Neural progenitor cell (in vitro differentiated cells): ENCODE data around the gene RSPH4A. TPM values are rescaled to one million over a fixed set of nuclear protein-coding genes. Genes with fewer than 3 reads are reported as not detected.

Experiments
- DNase-seq: peaks from one replicate; pipeline ENCODE4 v3.0.0-alpha.2; 2016; ENCODE audit warnings: low spot score
- H2AFZ ChIP-seq: fragments of 200-600 bp; sonication (generic); replicated peaks from 2 replicates; pipeline ENCODE4 v1.6.1; 2016; ENCODE audit warnings: antibody characterized with exemption
- H3F3A ChIP-seq: fragments of 200-600 bp; sonication (generic); 2 replicates; pipeline ENCODE4 v1.6.1; 2016; ENCODE audit warnings: antibody characterized with exemption, low read depth
- H3K27ac ChIP-seq: fragments of 200-600 bp; sonication (generic); 2 replicates; pipeline ENCODE4 v1.5.1; 2016; ENCODE audit warnings: mild to moderate bottlenecking
- H3K27me3 ChIP-seq: fragments of 200-600 bp; sonication (generic); 2 replicates; pipeline ENCODE4 v1.6.1; 2016; ENCODE audit warnings: mild to moderate bottlenecking, moderate library complexity
- H3K36me3 ChIP-seq: fragments of 200-600 bp; sonication (generic); 2 replicates; pipeline ENCODE4 v1.5.1; 2016
- H3K4me1 ChIP-seq: fragments of 200-600 bp; sonication (generic); 2 replicates; pipeline ENCODE4 v1.6.1; 2016; ENCODE audit warnings: mixed run types
- H3K4me2 ChIP-seq: fragments of 200-600 bp; sonication (generic); 2 replicates; pipeline ENCODE4 v1.6.1; 2016
- H3K4me3 ChIP-seq: fragments of 200-600 bp; sonication (generic); 2 replicates; pipeline ENCODE4 v1.5.1; 2016
- H3K79me2 ChIP-seq: fragments of 200-600 bp; sonication (generic); 2 replicates; pipeline ENCODE4 v1.6.1; 2016; ENCODE audit warnings: low read depth
- H3K9ac ChIP-seq: fragments of 200-600 bp; sonication (generic); 2 replicates; pipeline ENCODE4 v1.6.1; 2016
- H3K9me3 ChIP-seq: fragments of 200-600 bp; sonication (generic); 2 replicates; pipeline ENCODE4 v1.5.1; 2016; ENCODE audit warnings: low read depth
- H4K20me1 ChIP-seq: fragments of 200-600 bp; sonication (generic); 2 replicates; pipeline ENCODE4 v1.6.1; 2016; ENCODE audit warnings: low read depth
- H3K27ac Mint-ChIP-seq: 3 replicates; pipeline ENCODE4 v1.8.0; 2021; ENCODE audit warnings: mixed read lengths
- H3K27me3 Mint-ChIP-seq: 2 replicates; pipeline ENCODE4 v1.8.0; 2022; ENCODE audit warnings: low read depth, mild to moderate bottlenecking, inconsistent platforms, moderate library complexity, mixed read lengths; ENCODE audit not compliant: insufficient read depth
- H3K36me3 Mint-ChIP-seq: 3 replicates; pipeline ENCODE4 v1.8.0; 2021; ENCODE audit warnings: mixed read lengths
- H3K4me1 Mint-ChIP-seq: 3 replicates; pipeline ENCODE4 v1.8.0; 2021; ENCODE audit warnings: mixed read lengths
- H3K4me3 Mint-ChIP-seq: 3 replicates; pipeline ENCODE4 v1.8.0; 2021; ENCODE audit warnings: mild to moderate bottlenecking, moderate library complexity, mixed read lengths
- H3K9me3 Mint-ChIP-seq: 3 replicates; pipeline ENCODE4 v1.8.0; 2020; ENCODE audit warnings: mixed read lengths
- EZH2 ChIP-seq: fragments of 200-600 bp; sonication (generic); IDR thresholded peaks from 2 replicates; pipeline ENCODE4 v1.6.1; 2017; ENCODE audit warnings: antibody characterized with exemption, mild to moderate bottlenecking, moderate library complexity
- EZH2phosphoT487 ChIP-seq: fragments of 200-600 bp; sonication (generic); IDR thresholded peaks from 2 replicates; pipeline ENCODE4 v1.6.1; 2017; ENCODE audit warnings: antibody characterized with exemption
- total RNA-seq: library from RNA; depleted of rRNA; stranded (reverse); fragments of >200 nt; gene quantifications from 2 replicates; pipeline ENCODE4 v1.2.3, GENCODE V29; 2015; ENCODE audit warnings: low replicate concordance
- TF ChIP-seq, protein P1 (sequence below): fragments of 200-600 bp; sonication (generic); IDR thresholded peaks from 2 replicates; pipeline ENCODE4 v1.5.1; 2017; ENCODE audit warnings: antibody characterized with exemption, mild to moderate bottlenecking

The RSPH4A gene
- total RNA-seq, 1 donor from 2014 or later = 0.69 TPM

DNA sequence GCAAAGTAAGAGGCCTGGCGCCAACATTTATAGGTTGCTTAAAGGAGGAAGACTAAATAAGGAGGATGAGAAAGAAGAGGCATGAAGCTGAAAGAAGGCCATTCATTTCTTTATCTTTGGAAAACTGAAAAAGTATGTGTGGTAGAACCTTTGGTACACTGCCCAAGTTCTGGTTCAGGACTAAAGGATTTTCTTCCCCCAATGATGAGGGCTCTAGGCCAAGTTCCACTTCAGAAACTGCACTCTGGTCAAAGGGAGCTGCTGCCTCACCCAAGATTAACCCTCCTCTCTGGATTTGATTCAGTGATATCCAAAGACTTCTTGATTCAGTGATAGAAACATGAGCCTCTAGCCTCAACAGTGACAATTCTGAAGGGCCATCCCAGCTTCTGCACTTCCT, 59.7 kb downstream of the RSPH4A start:
- H3K4me3 Mint-ChIP-seq = no peak overlapping the region
- Histone ChIP-seq H3F3A (peaks cover 11% of the 10 kb centered on the region), H4K20me1 (no peaks in the 10 kb centered on the region), H3K4me1 (no peaks in the 10 kb centered on the region), H3K27me3 (no peaks in the 10 kb centered on the region), H3K9me3 (no peaks in the 10 kb centered on the region), H3K9ac (no peak overlapping the region), H3K36me3 (no peaks in the 10 kb centered on the region), H3K79me2 (no peaks in the 10 kb centered on the region), H3K4me3 (no peak overlapping the region), H3K4me2 (no peak overlapping the region), H3K27ac (no peak overlapping the region), H2AFZ (no peak overlapping the region)
- DNase-seq = no peak
- no peak for TF ChIP-seq EZH2
- no peak for TF ChIP-seq EZH2phosphoT487
- TF ChIP-seq, protein P1, sequence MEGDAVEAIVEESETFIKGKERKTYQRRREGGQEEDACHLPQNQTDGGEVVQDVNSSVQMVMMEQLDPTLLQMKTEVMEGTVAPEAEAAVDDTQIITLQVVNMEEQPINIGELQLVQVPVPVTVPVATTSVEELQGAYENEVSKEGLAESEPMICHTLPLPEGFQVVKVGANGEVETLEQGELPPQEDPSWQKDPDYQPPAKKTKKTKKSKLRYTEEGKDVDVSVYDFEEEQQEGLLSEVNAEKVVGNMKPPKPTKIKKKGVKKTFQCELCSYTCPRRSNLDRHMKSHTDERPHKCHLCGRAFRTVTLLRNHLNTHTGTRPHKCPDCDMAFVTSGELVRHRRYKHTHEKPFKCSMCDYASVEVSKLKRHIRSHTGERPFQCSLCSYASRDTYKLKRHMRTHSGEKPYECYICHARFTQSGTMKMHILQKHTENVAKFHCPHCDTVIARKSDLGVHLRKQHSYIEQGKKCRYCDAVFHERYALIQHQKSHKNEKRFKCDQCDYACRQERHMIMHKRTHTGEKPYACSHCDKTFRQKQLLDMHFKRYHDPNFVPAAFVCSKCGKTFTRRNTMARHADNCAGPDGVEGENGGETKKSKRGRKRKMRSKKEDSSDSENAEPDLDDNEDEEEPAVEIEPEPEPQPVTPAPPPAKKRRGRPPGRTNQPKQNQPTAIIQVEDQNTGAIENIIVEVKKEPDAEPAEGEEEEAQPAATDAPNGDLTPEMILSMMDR = no peak
- H3K27me3 Mint-ChIP-seq = peaks cover 6% of the 10 kb centered on the region
- H3K9me3 Mint-ChIP-seq = no peaks in the 10 kb centered on the region
- H3K36me3 Mint-ChIP-seq = no peaks in the 10 kb centered on the region
- H3K27ac Mint-ChIP-seq = no peak overlapping the region
- peaks cover 3% of the 10 kb centered on the region for H3K4me1 Mint-ChIP-seq

DNA sequence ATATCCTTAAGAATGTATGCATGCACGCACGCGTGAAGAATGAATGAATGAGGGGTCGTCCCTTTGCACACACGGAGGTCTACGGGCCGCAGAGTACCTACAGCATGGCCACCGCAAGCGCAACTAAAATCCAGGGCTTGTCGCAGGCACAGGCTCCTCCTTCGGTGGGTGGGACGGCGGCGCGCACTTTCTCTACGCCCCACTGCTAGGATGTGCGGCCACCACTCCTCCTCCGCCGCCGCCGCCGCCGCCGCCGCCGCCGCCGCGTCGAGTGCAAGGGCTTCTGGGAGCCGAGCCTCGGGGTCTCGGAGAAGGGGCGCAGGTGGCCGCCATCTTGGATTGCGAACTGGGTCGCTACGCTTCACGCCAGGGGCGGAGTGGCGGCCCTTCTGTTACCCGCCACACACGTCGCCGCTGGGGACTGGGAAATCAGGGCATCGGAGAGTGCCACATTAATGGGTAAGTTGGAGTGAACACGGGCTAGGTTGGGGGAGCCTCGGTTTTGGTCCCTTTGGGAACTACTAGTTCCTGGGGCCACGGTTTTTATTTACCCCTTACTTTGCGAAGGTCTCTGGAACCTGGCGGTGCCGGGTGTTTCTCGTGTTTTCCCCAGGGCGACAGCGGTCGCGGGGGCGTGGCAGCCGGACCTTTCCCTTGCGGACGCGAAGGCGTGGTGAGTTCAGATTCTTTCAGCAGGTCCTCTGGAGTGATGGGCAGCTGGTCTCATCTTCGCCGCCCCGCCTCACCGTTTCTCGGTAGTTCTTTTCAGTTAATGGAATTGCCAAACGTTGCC, 64.8 kb downstream of the RSPH4A start, which contains the start of gene KPNA5:
Gene KPNA5 (plus strand): TSS at position 332 of the 793 bp plus-strand sequence. CDS start 124 bp downstream, at position 456.
- Histone ChIP-seq H3K79me2 (peaks cover 45% of the 10 kb centered on the region), H3K4me1 (peaks cover 10% of the 10 kb centered on the region), H3K36me3 (no peaks in the 10 kb centered on the region), H3K4me3 (peak within 1 kb of the TSS; percentile 93), H4K20me1 (peaks cover 9% of the 10 kb centered on the region), H3K9ac (peak within 1 kb of the TSS; percentile 51), H3K9me3 (no peaks in the 10 kb centered on the region), H3K4me2 (peak within 1 kb of the TSS; percentile 93), H2AFZ (peak within 1 kb of the TSS; percentile 87), H3K27me3 (no peaks in the 10 kb centered on the region), H3K27ac (peak within 1 kb of the TSS; percentile 96), H3F3A (peaks cover 20% of the 10 kb centered on the region)
- H3K4me1 Mint-ChIP-seq = peaks cover 13% of the 10 kb centered on the region
- peak within 1 kb of the TSS; percentile 98 for H3K27ac Mint-ChIP-seq
- TF ChIP-seq, protein P1 = no peak
- TF ChIP-seq EZH2 (no peak), EZH2phosphoT487 (no peak)
- H3K9me3 Mint-ChIP-seq = no peaks in the 10 kb centered on the region
- H3K27me3 Mint-ChIP-seq = peaks cover 2% of the 10 kb centered on the region
- peak within 1 kb of the TSS; percentile 98 for H3K4me3 Mint-ChIP-seq
- peak; percentile 97 for DNase-seq
- peaks cover 14% of the 10 kb centered on the region for H3K36me3 Mint-ChIP-seq

DNA sequence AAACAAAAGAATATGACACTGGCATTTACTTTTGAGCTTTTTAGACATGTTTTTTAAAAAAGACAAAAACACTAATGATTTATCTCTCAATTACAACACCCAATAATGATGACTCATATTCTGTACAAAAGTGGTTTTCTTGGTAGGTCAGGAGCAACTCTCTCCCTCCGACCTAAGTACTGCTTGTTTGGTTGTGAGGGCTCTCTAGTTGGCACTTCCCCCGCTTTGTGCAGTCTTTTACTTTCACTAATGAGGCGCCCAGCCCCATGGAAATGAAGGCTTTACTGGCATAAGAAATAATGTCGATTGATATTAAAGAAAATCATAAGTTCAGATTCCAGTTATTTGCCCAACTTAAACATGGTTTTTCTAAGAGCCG, 66.0 kb downstream of the RSPH4A start:
- H4K20me1 ChIP-seq = peaks cover 21% of the 10 kb centered on the region
- peaks cover 16% of the 10 kb centered on the region for H3K4me1 Mint-ChIP-seq
- H3K4me2 ChIP-seq = peak overlapping the region; percentile 93
- peak overlapping the region; percentile 68 for H2AFZ ChIP-seq
- H3K4me3 ChIP-seq = peak overlapping the region; percentile 93
- H3K9me3 Mint-ChIP-seq = no peaks in the 10 kb centered on the region
- H3F3A ChIP-seq = peaks cover 20% of the 10 kb centered on the region
- no peaks in the 10 kb centered on the region for H3K9me3 ChIP-seq
- peaks cover 58% of the 10 kb centered on the region for H3K79me2 ChIP-seq
- TF ChIP-seq, protein P1 = no peak
- TF ChIP-seq EZH2phosphoT487 = no peak
- no peak for TF ChIP-seq EZH2
- H3K27me3 ChIP-seq = no peaks in the 10 kb centered on the region
- H3K27ac Mint-ChIP-seq = peak overlapping the region; percentile 65
- peaks cover 20% of the 10 kb centered on the region for H3K4me1 ChIP-seq
- no peak overlapping the region for H3K27ac ChIP-seq
- peaks cover 2% of the 10 kb centered on the region for H3K27me3 Mint-ChIP-seq
- H3K4me3 Mint-ChIP-seq = peak overlapping the region; percentile 98
- no peaks in the 10 kb centered on the region for H3K36me3 ChIP-seq
- peak; percentile 19 for DNase-seq
- peaks cover 16% of the 10 kb centered on the region for H3K36me3 Mint-ChIP-seq
- H3K9ac ChIP-seq = peak overlapping the region; percentile 15

Other genes with a start within 250 kb of the RSPH4A start
- gene DSE, start 245.5 kb upstream of the RSPH4A start, total RNA-seq = 30.0 and 43.7 TPM in 2 replicates
- 1.3 TPM in 1 of 2 replicates, not detected in the other for gene CALHM6, start 155.1 kb upstream of the RSPH4A start, total RNA-seq
- gene CALHM5, start 104.8 kb upstream of the RSPH4A start, total RNA-seq = 0.07 and 0.09 TPM in 2 replicates
- gene TRAPPC3L, start 70.8 kb upstream of the RSPH4A start, total RNA-seq = not detected in 2 replicates
- not detected in 2 replicates for gene CALHM4, start 62.7 kb upstream of the RSPH4A start, total RNA-seq
- gene RWDD1, start 45.0 kb upstream of the RSPH4A start, total RNA-seq = 28.0 and 43.2 TPM in 2 replicates
- gene ZUP1, start 52.3 kb downstream of the RSPH4A start, total RNA-seq = 25.3 and 42.1 TPM in 2 replicates
- 26.0 and 39.9 TPM in 2 replicates for gene KPNA5, start 64.7 kb downstream of the RSPH4A start, total RNA-seq
- 0.28 TPM in 1 of 2 replicates, not detected in the other for gene FAM162B, start 149.2 kb downstream of the RSPH4A start, total RNA-seq
- 0.06 TPM in 1 of 2 replicates, not detected in the other for gene GPRC6A, start 212.6 kb downstream of the RSPH4A start, total RNA-seq